CD8-positive, alpha-beta memory T cell (primary cell): ENCODE measurements around the gene TSFM. TPM values are rescaled to one million over a fixed set of nuclear protein-coding genes. Genes with fewer than 3 reads are reported as not detected.
"Not testable (repeated sequence)": the region's sequence is repeated elsewhere in the genome, so short reads cannot be mapped to it uniquely, and the experiment has no call there.

Experiments
- CTCF ChIA-PET: fragments of 350-600 bp; sonication (Branson Sonifier 250); formaldehyde crosslinking; loops from one replicate; lab custom pipeline; 2021; ENCODE audit warnings: antibody characterized with exemption; lab: Charles Lee
- POLR2A ChIA-PET: fragments of 350-600 bp; sonication (Branson Sonifier 250); formaldehyde crosslinking; loops from one replicate; lab custom pipeline; 2021; ENCODE audit warnings: antibody characterized with exemption; lab: Charles Lee
- DNase-seq, 5 donors: peaks; one replicate each; pipeline versions ENCODE4 v3.0.0 to v3.0.0-alpha.2; 2020 to 2022; ENCODE audit warnings: mixed read lengths in 1 of 5
- H3K27ac ChIP-seq: one replicate; pipeline ENCODE4 v1.7.0; 2013; ENCODE audit warnings: low read depth, mild to moderate bottlenecking, low read length, moderate library complexity
- H3K27me3 ChIP-seq: 2 replicates; pipeline ENCODE4 v1.7.0; 2013; ENCODE audit warnings: low read length, mild to moderate bottlenecking; ENCODE audit not compliant: insufficient read depth, poor library complexity, severe bottlenecking
- H3K36me3 ChIP-seq: 2 replicates; pipeline ENCODE4 v1.7.0; 2013; ENCODE audit warnings: mild to moderate bottlenecking, low read length, moderate library complexity; ENCODE audit not compliant: insufficient read depth
- H3K4me1 ChIP-seq: 2 replicates; pipeline ENCODE4 v1.7.0; 2013; ENCODE audit warnings: mild to moderate bottlenecking, low read length, moderate library complexity; ENCODE audit not compliant: insufficient read depth
- H3K4me3 ChIP-seq: 2 replicates; pipeline ENCODE4 v1.7.0; 2013; ENCODE audit warnings: mild to moderate bottlenecking, low read length
- H3K9me3 ChIP-seq: 2 replicates; pipeline ENCODE4 v1.7.0; 2013; ENCODE audit warnings: mild to moderate bottlenecking, low read length
- H3K27ac Mint-ChIP-seq, 8 donors: one replicate each; pipeline ENCODE4 v1.8.0; 2020 to 2021; ENCODE audit warnings: mixed read lengths in 8 of 8, mild to moderate bottlenecking in 6 of 8, inconsistent platforms in 3 of 8, moderate library complexity in 3 of 8
- H3K27me3 Mint-ChIP-seq, 2 donors: one replicate each; pipeline ENCODE4 v1.8.0; 2020 to 2021; ENCODE audit warnings: mixed read lengths in 2 of 2, mild to moderate bottlenecking in 1 of 2, moderate library complexity in 1 of 2
- H3K36me3 Mint-ChIP-seq, 3 donors: one replicate each; pipeline ENCODE4 v1.8.0; 2020 to 2021; ENCODE audit warnings: mixed read lengths in 3 of 3, inconsistent platforms in 1 of 3, mild to moderate bottlenecking in 1 of 3
- H3K4me1 Mint-ChIP-seq, 3 donors: one replicate each; pipeline ENCODE4 v1.8.0; 2020 to 2021; ENCODE audit warnings: mixed read lengths in 3 of 3, inconsistent platforms in 1 of 3, mild to moderate bottlenecking in 1 of 3
- H3K4me3 Mint-ChIP-seq, 7 donors: one replicate each; pipeline ENCODE4 v1.8.0; 2020 to 2021; ENCODE audit warnings: mixed read lengths in 7 of 7, mild to moderate bottlenecking in 6 of 7, moderate library complexity in 4 of 7, inconsistent platforms in 2 of 7
- H3K9me3 Mint-ChIP-seq, 5 donors: one replicate each; pipeline ENCODE4 v1.8.0; 2020 to 2022; ENCODE audit warnings: mixed read lengths in 5 of 5, mild to moderate bottlenecking in 3 of 5, moderate library complexity in 2 of 5, inconsistent platforms in 1 of 5
- polyA plus RNA-seq: library from polyadenylated mRNA; unstranded; fragments of 300-500 nt; fragmentation: Illumina TruSeq; gene quantifications from one replicate; pipeline ENCODE4 v1.2.3, GENCODE V29; 2021
- total RNA-seq, 2 experiments: library from RNA; stranded (reverse); gene quantifications; one replicate each; pipeline ENCODE4 v1.2.3, GENCODE V29; 2021

The TSFM gene
- total and polyA plus RNA-seq, 3 experiments from 2014 or later, result 32.6 to 69.0 (median 64.0) TPM

- Mint-ChIP-seq H3K36me3 (peaks cover 0 to 37% (median 0%) of the 10 kb centered on the region in 3 donors), H3K4me3 (no peak overlapping the region), H3K27me3 (no peaks in the 10 kb centered on the region), H3K9me3 (no peaks in the 10 kb centered on the region), H3K27ac (peak overlapping the region in 1 of 8 donors; percentile 26), H3K4me1 (peaks cover 3 to 8% (median 4%) of the 10 kb centered on the region in 3 donors)
- Histone ChIP-seq H3K27me3 (no peaks in the 10 kb centered on the region), H3K27ac (no peak overlapping the region), H3K4me3 (no peak overlapping the region), H3K4me1 (no peaks in the 10 kb centered on the region), H3K9me3 (no peaks in the 10 kb centered on the region), H3K36me3 (peaks cover 12% of the 10 kb centered on the region)
- ChIA-PET CTCF (interaction anchor here (1.1 to 2.1 kb wide), 4 partner anchors 12 to 88 kb away, joined by 3 to 8 read pairs (median 5); no protein-coding TSS in a partner anchor), POLR2A (interaction anchor here (1.4 kb wide), 1 partner anchor 48 kb away, joined by 3 read pairs; no protein-coding TSS in a partner anchor)
- DNase-seq, result no peak
Measured at GRCh38 chr12:57817261-57817989, 34.8 kb downstream of the TSFM start.

- DNase-seq, H3K27ac ChIP-seq, H3K27me3 Mint-ChIP-seq, H3K27me3 ChIP-seq, H3K4me3 Mint-ChIP-seq, H3K4me1 Mint-ChIP-seq, H3K4me1 ChIP-seq, H3K4me3 ChIP-seq, H3K9me3 Mint-ChIP-seq, H3K9me3 ChIP-seq: not testable (repeated sequence)
- peaks cover 17% of the 10 kb centered on the region for H3K36me3 ChIP-seq
- Mint-ChIP-seq H3K36me3 (peaks cover 0 to 39% (median 3%) of the 10 kb centered on the region in 3 donors), H3K27ac (peak overlapping the region in 1 of 8 donors; percentile 26)
- CTCF ChIA-PET, result interaction anchor here (1.1 to 2.1 kb wide), 6 partner anchors 11 to 87 kb away, joined by 3 to 8 read pairs (median 6); no protein-coding TSS in a partner anchor
- POLR2A ChIA-PET, result interaction anchor here (1.0 to 1.4 kb wide), 3 partner anchors 29 to 47 kb away, joined by 3 to 9 read pairs (median 3); partner anchors contain the start of gene CTDSP2
Measured at GRCh38 chr12:57817990-57818331, 35.4 kb downstream of the TSFM start.

GRCh38 chr12:57820119-57820518 is 37.5 kb downstream of the TSFM start:
- POLR2A ChIA-PET, result not testable (repeated sequence)

GRCh38 chr12:57821015-57821414 is 38.4 kb downstream of the TSFM start:
- H3K4me1 Mint-ChIP-seq, POLR2A ChIA-PET, H3K4me1 ChIP-seq, H3K27me3 ChIP-seq, DNase-seq, H3K4me3 Mint-ChIP-seq, H3K27me3 Mint-ChIP-seq, H3K27ac ChIP-seq, CTCF ChIA-PET, H3K9me3 Mint-ChIP-seq, H3K4me3 ChIP-seq, H3K9me3 ChIP-seq: not testable (repeated sequence)
- Mint-ChIP-seq H3K27ac (peak overlapping the region in 2 of 8 donors; percentile 26 to 45), H3K36me3 (peaks cover 5 to 68% (median 14%) of the 10 kb centered on the region in 3 donors)
- H3K36me3 ChIP-seq, result peaks cover 47% of the 10 kb centered on the region

More at GRCh38 chr12:57820119-57820518, 37.5 kb downstream of the TSFM start:
- H3K27me3 ChIP-seq, H3K27ac ChIP-seq, H3K4me3 Mint-ChIP-seq, H3K4me1 ChIP-seq, H3K9me3 ChIP-seq, H3K9me3 Mint-ChIP-seq, DNase-seq, H3K4me3 ChIP-seq, H3K27me3 Mint-ChIP-seq, H3K4me1 Mint-ChIP-seq: not testable (repeated sequence)
- CTCF ChIA-PET, result interaction anchor here (2.0 kb wide), 1 partner anchor 12 kb away, joined by 6 read pairs; no protein-coding TSS in a partner anchor
- H3K36me3 ChIP-seq, result peaks cover 39% of the 10 kb centered on the region
- peaks cover 0 to 60% (median 9%) of the 10 kb centered on the region in 3 donors for H3K36me3 Mint-ChIP-seq
- peak overlapping the region in 3 of 8 donors; percentile 11 to 61 (median 33) for H3K27ac Mint-ChIP-seq

- Mint-ChIP-seq H3K27ac (peak overlapping the region in 2 of 8 donors; percentile 46 to 93), H3K4me3 (no peak overlapping the region), H3K36me3 (peaks cover 5 to 75% (median 14%) of the 10 kb centered on the region in 3 donors), H3K4me1 (peaks cover 0 to 8% (median 4%) of the 10 kb centered on the region in 3 donors), H3K27me3 (peaks cover 0 to 2% of the 10 kb centered on the region in 2 donors), H3K9me3 (no peaks in the 10 kb centered on the region)
- POLR2A ChIA-PET, result no interaction called here
- Histone ChIP-seq H3K9me3 (no peaks in the 10 kb centered on the region), H3K27me3 (no peaks in the 10 kb centered on the region), H3K4me3 (no peak overlapping the region), H3K4me1 (no peaks in the 10 kb centered on the region), H3K27ac (no peak overlapping the region), H3K36me3 (peaks cover 53% of the 10 kb centered on the region)
- CTCF ChIA-PET, result no interaction called here
- no peak for DNase-seq
Measured at GRCh38 chr12:57821474-57822214, 39.1 kb downstream of the TSFM start.

GRCh38 chr12:57822392-57823130 is 40.0 kb downstream of the TSFM start:
- Mint-ChIP-seq H3K27me3 (peaks cover 0 to 2% of the 10 kb centered on the region in 2 donors), H3K27ac (peak overlapping the region in 3 of 8 donors; percentile 44 to 79 (median 47)), H3K36me3 (peaks cover 5 to 84% (median 14%) of the 10 kb centered on the region in 3 donors), H3K4me1 (peaks cover 0 to 8% (median 4%) of the 10 kb centered on the region in 3 donors), H3K9me3 (no peaks in the 10 kb centered on the region), H3K4me3 (no peak overlapping the region)
- ChIA-PET CTCF (interaction anchor here (1.3 kb wide), 1 partner anchor 82 kb away, joined by 3 read pairs; no protein-coding TSS in a partner anchor), POLR2A (no interaction called here)
- H3K9me3 ChIP-seq, result no peaks in the 10 kb centered on the region
- no peak for DNase-seq
- H3K4me1 ChIP-seq, result no peaks in the 10 kb centered on the region
- H3K27ac ChIP-seq, result no peak overlapping the region
- H3K27me3 ChIP-seq, result no peaks in the 10 kb centered on the region
- peaks cover 62% of the 10 kb centered on the region for H3K36me3 ChIP-seq
- no peak overlapping the region for H3K4me3 ChIP-seq

GRCh38 chr12:57823131-57823907 is 40.7 kb downstream of the TSFM start:
- Histone ChIP-seq H3K4me1 (no peaks in the 10 kb centered on the region), H3K36me3 (peaks cover 66% of the 10 kb centered on the region), H3K4me3 (no peak overlapping the region), H3K27ac (no peak overlapping the region), H3K27me3 (no peaks in the 10 kb centered on the region), H3K9me3 (no peaks in the 10 kb centered on the region)
- ChIA-PET CTCF (interaction anchor here (1.3 kb wide), 1 partner anchor 81 kb away, joined by 3 read pairs; no protein-coding TSS in a partner anchor), POLR2A (no interaction called here)
- no peaks in the 10 kb centered on the region for H3K9me3 Mint-ChIP-seq
- H3K4me3 Mint-ChIP-seq, result no peak overlapping the region
- no peak for DNase-seq
- H3K27me3 Mint-ChIP-seq, result peaks cover 0 to 2% of the 10 kb centered on the region in 2 donors
- peak overlapping the region in 4 of 8 donors; percentile 44 to 79 (median 72) for H3K27ac Mint-ChIP-seq
- peaks cover under 1 to 6% (median 4%) of the 10 kb centered on the region in 3 donors for H3K4me1 Mint-ChIP-seq
- H3K36me3 Mint-ChIP-seq, result peaks cover 5 to 90% (median 14%) of the 10 kb centered on the region in 3 donors
